Peyer's patch (tissue), 4 donors: ENCODE measurements around the gene PBX1.

Source experiments
- CTCF ChIP-seq, 6 experiments: fragments of 450-650 bp in 4 of 6; fragments of 200-600 bp in 2 of 6; sonication (generic) in 1 of 6; IDR thresholded peaks; one replicate each; pipeline ENCODE4 v1.5.1; 2017 to 2019; ENCODE audit warnings: antibody characterized with exemption in 6 of 6, mild to moderate bottlenecking in 3 of 6, moderate library complexity in 1 of 6
- POLR2A ChIP-seq, 2 donors: fragments of 450-650 bp; IDR thresholded peaks; one replicate each; pipeline ENCODE4 v1.5.1; 2017; ENCODE audit warnings: antibody characterized with exemption in 2 of 2, mild to moderate bottlenecking in 2 of 2, moderate library complexity in 2 of 2

- TF ChIP-seq POLR2A (IDR thresholded peaks at IDR 0.05) = no peak
- TF ChIP-seq CTCF (IDR thresholded peaks at IDR 0.05) = no peak
These were observed 220.4 kb downstream of the PBX1 start for GRCh38 chr1:164779376-164779775.
